NCI-H1694 treated with DMSO at 0.1 percent for 48 hours (cell line): ENCODE measurements around the gene CDC20.
"Not testable (repeated sequence)": the region's sequence is repeated elsewhere in the genome, so short reads cannot be mapped to it uniquely, and the experiment has no call there.

ENCODE experiments used
- DNase-seq: peaks from one replicate; lab custom pipeline; 2025; lab: John Stamatoyannopoulos, UW

CDC20 gene

DNA sequence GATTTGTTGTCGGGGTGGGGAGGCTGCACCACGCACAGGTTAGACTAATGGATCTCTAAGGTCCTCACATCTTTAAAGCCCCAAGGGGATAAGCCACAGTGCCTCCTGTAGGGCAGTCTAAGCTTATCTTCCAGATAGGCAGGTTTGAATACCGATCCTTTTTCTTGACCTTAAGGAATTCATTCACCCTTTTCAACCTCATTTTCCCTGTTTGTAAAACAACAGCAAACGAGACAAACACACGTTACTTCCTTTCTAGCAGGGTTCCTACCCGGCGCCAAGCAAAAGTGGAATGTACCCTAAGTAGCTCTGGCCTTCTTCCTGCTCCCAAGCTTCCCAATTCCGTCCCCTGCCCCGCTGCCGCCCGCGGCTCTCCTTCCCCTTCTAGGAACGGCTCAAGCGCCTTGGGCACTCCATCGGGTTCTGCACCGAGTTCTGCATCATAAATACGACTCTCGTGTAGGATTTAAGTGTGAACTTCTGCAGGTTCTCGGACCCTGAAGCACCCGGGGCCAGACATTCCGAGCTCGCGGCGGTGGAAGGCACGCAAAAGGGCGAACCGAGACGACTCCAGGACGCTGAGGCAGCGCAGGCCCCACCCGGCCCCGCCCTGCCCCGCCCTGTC is 548 bp upstream of the CDC20 start:
- peak; percentile 69 for DNase-seq

DNA sequence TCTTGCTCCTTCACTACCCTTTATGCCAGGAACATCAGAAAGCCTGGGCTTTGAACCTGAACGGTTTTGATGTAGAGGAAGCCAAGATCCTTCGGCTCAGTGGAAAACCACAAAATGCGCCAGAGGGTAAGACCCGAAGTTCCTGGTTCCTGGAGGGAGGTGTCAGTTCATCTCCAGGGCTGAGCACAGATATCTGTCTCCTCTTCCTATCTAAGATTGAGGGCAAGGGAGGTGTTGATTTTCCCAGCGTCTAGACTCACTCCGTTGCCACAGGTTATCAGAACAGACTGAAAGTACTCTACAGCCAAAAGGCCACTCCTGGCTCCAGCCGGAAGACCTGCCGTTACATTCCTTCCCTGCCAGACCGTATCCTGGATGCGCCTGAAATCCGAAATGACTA is 915 bp downstream of the CDC20 start:
- DNase-seq: no peak

DNA sequence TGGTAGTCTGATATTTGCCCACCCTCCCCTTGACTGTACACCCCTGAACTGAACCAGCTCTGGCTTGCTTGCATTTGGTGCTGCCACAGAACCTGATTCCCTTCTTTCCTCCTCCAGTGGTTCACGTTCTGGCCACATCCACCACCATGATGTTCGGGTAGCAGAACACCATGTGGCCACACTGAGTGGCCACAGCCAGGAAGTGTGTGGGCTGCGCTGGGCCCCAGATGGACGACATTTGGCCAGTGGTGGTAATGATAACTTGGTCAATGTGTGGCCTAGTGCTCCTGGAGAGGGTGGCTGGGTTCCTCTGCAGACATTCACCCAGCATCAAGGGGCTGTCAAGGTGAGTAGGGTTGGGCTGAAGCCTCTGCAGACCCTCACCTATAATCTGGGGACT is 1.8 kb downstream of the CDC20 start:
- DNase-seq: no peak

DNA sequence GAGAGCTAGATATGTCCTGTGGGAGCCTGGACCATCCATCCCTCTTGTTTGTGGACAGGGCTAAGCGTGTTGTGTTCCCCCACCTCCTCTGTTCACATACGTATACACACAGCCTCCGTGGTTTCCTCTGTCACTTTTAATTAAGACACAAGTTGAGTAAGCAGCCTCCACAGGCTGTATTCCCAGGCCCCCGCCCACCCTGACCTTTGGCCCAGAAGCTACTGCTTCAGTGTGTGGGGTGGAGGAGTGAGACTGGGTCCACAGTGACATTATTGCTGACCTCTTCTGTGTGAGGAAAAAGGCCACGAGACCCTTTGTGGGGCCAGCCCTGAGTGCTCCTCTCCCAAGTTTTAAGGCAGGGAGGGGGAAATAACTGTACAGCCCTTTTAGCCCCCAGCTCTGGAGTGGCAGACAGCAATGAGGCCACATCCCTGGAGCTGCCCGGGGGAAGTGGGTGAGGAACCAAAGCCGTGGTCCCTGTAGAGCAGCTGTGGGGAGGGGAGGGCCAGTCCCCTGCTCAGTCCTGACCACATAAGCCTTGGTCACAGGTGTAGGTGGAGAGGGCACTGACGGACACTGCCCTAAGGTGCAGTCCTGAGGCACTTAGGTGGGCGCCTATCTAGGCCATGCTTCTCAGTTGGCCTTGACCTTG is 4.6 kb downstream of the CDC20 start:
- no peak for DNase-seq

DNA sequence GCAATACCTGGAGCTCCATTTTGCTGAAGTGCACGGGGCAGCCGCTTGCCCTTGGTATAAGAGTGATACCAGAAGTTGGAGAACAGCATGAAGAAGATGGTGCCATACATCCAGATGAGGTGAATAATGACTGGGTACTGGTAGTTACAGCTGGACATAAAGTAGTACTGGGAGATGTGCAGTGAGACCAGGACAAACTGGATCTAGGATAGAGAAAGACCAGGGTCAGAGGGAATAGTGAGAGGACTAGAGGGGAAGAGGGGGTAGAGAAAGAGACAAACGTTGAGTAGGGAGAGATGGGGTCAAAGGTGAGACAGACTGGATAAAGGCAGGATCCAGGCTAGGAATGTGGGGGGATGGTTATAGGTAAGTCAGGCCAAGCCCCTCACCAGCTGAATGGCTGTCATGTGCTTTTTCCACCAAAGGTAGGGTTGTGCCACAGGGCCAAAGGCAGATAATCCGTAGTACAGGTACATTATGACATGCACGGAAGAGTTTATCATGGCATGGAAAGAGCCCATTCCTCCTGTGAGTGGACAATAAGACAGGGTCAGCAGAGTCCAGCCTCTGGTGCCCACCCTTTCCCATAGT is 5.2 kb downstream of the CDC20 start:
- no peak for DNase-seq

- DNase-seq: no peak
These were observed 6.9 kb downstream of the CDC20 start for GRCh38 chr1:43365678-43366077.

DNA sequence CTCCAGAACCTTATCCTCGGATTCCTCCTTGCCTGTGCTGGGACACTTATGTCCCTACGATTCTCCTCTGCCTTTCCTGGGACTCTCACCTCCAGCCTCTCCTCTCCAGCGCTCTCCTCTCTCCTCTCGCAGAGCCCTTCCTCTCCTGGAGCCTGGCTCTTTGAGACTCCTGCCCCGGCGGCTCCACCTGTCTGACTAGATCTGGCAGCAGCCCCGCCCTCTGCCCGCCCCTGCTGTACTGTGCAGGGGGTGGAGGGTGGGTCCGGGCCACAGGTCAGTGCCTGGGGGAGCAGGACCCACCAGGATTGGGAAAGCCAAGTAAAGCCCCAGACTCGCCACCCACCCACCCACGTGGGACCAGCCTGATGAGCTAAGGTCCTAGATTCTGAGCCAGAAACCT is 7.4 kb downstream of the CDC20 start:
- DNase-seq: no peak

GRCh38 chr1:43366601-43367025 is 7.8 kb downstream of the CDC20 start:
- DNase-seq: no peak

GRCh38 chr1:43367026-43367903 is 8.5 kb downstream of the CDC20 start:
- peak; percentile 33 for DNase-seq

GRCh38 chr1:43367904-43368645 is 9.3 kb downstream of the CDC20 start, which contains the start of gene ELOVL1:
ELOVL1 (minus strand) TSS chr1:43368011; CDS start chr1:43365609, 2,402 bp downstream.
- peak; percentile 74 for DNase-seq

DNA sequence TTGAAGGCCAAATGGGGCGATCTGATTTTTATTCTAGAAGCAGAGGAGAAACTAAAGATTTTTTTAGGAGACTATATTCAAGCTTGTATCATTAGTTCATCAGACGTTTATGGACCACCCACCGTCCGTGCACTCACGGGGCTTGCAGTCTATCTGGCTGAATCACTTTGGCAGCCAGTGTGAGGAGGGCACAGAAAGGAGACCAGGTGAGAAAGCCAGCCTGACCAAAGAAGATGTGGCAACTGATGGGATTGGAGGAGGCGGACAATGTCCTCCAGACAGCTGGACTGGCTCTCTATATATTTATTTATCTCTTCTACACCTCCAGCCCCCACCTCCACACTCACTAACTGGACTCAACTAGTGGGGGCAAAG is 9.9 kb downstream of the CDC20 start:
- no peak for DNase-seq

- not testable (repeated sequence) for DNase-seq
These were observed 11.0 kb downstream of the CDC20 start for GRCh38 chr1:43369779-43370178.

GRCh38 chr1:43370564-43370963 is 11.8 kb downstream of the CDC20 start:
- no peak for DNase-seq

DNA sequence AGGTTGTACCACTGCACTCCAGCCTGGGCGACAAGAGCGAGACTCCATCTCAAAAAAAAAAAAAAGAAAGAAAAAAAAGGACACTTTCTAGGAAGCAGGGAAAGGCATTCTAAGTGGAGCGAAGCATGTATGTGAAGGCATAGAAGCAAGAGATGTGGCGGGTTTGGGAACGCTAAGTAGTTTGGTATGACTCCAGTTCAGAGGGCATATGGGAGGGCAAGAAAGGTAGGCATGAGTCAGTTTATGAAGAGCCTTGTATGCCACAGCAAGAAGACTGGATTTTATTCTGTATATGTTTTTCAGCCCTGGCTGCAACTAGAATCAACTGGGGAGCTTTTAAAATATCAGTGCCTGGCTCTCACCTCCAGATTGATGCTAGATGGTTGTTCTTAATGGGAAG is 13.4 kb downstream of the CDC20 start:
- no peak for DNase-seq

GRCh38 chr1:43373066-43373940 is 14.5 kb downstream of the CDC20 start:
- no peak for DNase-seq

- DNase-seq: no peak
These were observed 18.0 kb downstream of the CDC20 start for GRCh38 chr1:43376723-43377235.

GRCh38 chr1:43377831-43378230 is 19.1 kb downstream of the CDC20 start:
- no peak for DNase-seq

DNA sequence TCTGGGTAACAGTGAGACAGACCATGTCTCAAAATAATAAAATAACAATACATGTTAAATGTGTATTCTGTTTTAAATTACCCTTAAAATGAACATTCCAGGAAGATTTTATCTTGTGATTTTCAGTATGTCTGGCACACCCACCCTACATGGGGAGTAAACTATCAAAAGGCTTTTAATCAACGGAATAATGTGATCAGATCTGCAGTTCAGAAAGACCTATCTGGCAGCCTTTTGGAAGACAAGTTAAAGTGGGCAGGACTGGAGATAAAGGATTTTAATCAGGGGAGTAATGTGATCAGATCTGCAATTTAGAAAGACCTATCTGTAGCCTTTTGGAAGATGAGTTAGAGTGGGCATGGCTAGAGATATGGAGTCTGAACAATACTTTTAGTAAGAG is 20.7 kb downstream of the CDC20 start:
- no peak for DNase-seq

- DNase-seq: no peak
These were observed 22.8 kb downstream of the CDC20 start for GRCh38 chr1:43381612-43382011.

DNA sequence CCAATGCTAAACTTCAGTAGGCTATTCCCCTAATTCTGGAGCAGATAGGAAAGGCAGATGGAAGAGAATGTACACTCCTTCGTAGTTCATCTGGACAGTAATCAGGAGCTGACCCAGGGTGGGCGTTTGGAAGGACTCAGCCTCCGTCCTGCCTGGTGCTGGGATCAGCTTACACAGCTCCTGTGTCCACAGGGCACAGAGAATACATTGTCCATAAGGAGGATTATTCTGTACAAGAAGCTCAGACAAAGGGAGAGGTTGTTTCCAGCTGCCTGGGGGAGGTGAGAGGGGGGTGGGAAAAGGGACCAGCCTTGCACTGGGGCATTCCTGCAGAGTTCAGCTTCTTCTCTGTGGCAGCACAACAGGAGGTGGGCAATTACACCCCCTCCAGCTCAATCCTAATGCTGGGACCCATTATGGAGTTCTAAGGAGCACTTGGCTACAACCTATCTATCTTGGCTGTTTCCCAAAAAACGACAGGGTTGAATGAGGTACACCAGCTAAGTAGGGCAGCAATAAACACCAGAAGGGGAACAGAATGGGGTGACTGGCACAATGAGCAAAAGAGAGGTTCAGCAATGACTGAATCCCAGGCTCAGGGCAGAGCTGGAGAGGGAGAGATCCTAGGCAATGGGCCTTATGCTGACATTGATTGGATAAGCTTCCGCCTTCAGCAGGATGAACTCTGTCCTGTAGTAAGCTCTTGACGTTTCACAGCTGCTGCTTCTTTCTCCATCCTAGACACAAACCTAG is 23.4 kb downstream of the CDC20 start:
- DNase-seq: no peak
